ENCODE measurements around the gene GJA4. TPM values are rescaled to one million over a fixed set of nuclear protein-coding genes. Genes with fewer than 3 reads are reported as not detected.

The GJA4 gene
- polyA plus RNA-seq, 1 of the 3 experiments (the other 2 are of a cell fraction), result not detected

DNA sequence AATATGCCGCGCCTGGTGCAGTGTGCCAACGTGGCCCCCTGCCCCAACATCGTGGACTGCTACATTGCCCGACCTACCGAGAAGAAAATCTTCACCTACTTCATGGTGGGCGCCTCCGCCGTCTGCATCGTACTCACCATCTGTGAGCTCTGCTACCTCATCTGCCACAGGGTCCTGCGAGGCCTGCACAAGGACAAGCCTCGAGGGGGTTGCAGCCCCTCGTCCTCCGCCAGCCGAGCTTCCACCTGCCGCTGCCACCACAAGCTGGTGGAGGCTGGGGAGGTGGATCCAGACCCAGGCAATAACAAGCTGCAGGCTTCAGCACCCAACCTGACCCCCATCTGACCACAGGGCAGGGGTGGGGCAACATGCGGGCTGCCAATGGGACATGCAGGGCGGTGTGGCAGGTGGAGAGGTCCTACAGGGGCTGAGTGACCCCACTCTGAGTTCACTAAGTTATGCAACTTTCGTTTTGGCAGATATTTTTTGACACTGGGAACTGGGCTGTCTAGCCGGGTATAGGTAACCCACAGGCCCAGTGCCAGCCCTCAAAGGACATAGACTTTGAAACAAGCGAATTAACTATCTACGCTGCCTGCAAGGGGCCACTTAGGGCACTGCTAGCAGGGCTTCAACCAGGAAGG lies 7.4 kb upstream of the GJA4 start:
- POLR2A ChIA-PET, result no interaction called here
- no peak overlapping the region for H2AFZ ChIP-seq (ENCODE audit: low read depth)
- no peak overlapping the region for H3K4me3 ChIP-seq (ENCODE audit: low read depth in 2 of 2, low read length in 1 of 2)
- TF ChIP-seq MXI1 (IDR thresholded peaks at IDR 0.05; ENCODE audit: low read depth, low read length), result no peak
- no peak for TF ChIP-seq MEF2A (IDR thresholded peaks at IDR 0.05; ENCODE audit: borderline replicate concordance, low read depth)
- no peak for TF ChIP-seq POLR2AphosphoS5 (IDR thresholded peaks at IDR 0.05; ENCODE audit: low read depth, low read length)
- no peak for TF ChIP-seq FOSL2 (IDR thresholded peaks at IDR 0.05; ENCODE audit: borderline replicate concordance, low read depth)
- no peak for TF ChIP-seq JUND (IDR thresholded peaks at IDR 0.05)
- no peak for TF ChIP-seq NRF1 (IDR thresholded peaks at IDR 0.05; ENCODE audit: low read depth, low read length)
- no peak for TF ChIP-seq SMC3 (IDR thresholded peaks at IDR 0.05; ENCODE audit: low read depth, low read length)
- no peak for TF ChIP-seq CHD2 (IDR thresholded peaks at IDR 0.05; ENCODE audit: low read length, partially characterized antibody)
- TF ChIP-seq, protein P1, sequence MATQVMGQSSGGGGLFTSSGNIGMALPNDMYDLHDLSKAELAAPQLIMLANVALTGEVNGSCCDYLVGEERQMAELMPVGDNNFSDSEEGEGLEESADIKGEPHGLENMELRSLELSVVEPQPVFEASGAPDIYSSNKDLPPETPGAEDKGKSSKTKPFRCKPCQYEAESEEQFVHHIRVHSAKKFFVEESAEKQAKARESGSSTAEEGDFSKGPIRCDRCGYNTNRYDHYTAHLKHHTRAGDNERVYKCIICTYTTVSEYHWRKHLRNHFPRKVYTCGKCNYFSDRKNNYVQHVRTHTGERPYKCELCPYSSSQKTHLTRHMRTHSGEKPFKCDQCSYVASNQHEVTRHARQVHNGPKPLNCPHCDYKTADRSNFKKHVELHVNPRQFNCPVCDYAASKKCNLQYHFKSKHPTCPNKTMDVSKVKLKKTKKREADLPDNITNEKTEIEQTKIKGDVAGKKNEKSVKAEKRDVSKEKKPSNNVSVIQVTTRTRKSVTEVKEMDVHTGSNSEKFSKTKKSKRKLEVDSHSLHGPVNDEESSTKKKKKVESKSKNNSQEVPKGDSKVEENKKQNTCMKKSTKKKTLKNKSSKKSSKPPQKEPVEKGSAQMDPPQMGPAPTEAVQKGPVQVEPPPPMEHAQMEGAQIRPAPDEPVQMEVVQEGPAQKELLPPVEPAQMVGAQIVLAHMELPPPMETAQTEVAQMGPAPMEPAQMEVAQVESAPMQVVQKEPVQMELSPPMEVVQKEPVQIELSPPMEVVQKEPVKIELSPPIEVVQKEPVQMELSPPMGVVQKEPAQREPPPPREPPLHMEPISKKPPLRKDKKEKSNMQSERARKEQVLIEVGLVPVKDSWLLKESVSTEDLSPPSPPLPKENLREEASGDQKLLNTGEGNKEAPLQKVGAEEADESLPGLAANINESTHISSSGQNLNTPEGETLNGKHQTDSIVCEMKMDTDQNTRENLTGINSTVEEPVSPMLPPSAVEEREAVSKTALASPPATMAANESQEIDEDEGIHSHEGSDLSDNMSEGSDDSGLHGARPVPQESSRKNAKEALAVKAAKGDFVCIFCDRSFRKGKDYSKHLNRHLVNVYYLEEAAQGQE (IDR thresholded peaks at IDR 0.05; ENCODE audit: low read depth, low read length), result no peak
- no peak for TF ChIP-seq SIN3A (IDR thresholded peaks at IDR 0.05; ENCODE audit: borderline replicate concordance, low read depth, low read length)
- no peaks in the 10 kb centered on the region for H3K79me2 ChIP-seq (ENCODE audit: insufficient read depth)
- H3K27me3 ChIP-seq (ENCODE audit: insufficient read depth), result peaks cover 23% of the 10 kb centered on the region
- CTCF ChIA-PET, result interaction anchor here (0.9 to 3.4 kb wide), 7 partner anchors 42 to 622 kb away, joined by 3 to 26 read pairs (median 7); partner anchors contain the start of genes SMIM12 and TMEM35B
- DNase-seq, result no peak
- no peaks in the 10 kb centered on the region for H3K36me3 ChIP-seq (replicated peaks in 1 of 2; ENCODE audit: control insufficient read depth in 1 of 2, insufficient read depth in 2 of 2, low read length in 1 of 2)
- no peak overlapping the region for H3K9ac ChIP-seq
- WGBS (ENCODE audit: low lambda C conversion rate), result 64% methylated on average over 20 of the region's 22 CpGs
- no peaks in the 10 kb centered on the region for H3F3A ChIP-seq (replicated peaks; ENCODE audit: insufficient read depth)
- no peaks in the 10 kb centered on the region for H4K20me1 ChIP-seq (ENCODE audit: insufficient read depth)
- no peaks in the 10 kb centered on the region for H3K9me3 ChIP-seq
- peaks cover 0 to 6% of the 10 kb centered on the region in 2 experiments; a peak in 1 of 4 replicates for H3K4me1 ChIP-seq (ENCODE audit: control insufficient read depth in 1 of 2, insufficient read depth in 2 of 2, low read depth in 1 of 2, low read length in 1 of 2)
- no peak overlapping the region for H3K4me2 ChIP-seq
- no peaks in the 10 kb centered on the region for H3K9me2 ChIP-seq
- H3K27ac ChIP-seq (ENCODE audit: low read depth in 2 of 2, low read length in 1 of 2), result no peak overlapping the region

DNA sequence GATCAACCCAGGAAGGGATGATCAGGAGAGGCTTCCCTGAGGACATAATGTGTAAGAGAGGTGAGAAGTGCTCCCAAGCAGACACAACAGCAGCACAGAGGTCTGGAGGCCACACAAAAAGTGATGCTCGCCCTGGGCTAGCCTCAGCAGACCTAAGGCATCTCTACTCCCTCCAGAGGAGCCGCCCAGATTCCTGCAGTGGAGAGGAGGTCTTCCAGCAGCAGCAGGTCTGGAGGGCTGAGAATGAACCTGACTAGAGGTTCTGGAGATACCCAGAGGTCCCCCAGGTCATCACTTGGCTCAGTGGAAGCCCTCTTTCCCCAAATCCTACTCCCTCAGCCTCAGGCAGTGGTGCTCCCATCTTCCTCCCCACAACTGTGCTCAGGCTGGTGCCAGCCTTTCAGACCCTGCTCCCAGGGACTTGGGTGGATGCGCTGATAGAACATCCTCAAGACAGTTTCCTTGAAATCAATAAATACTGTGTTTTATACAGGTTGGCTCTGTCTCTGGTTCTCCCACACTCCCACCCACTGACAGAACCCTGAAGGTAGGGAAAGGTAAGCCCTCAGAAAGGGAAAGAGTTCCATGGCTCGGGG lies 6.8 kb upstream of the GJA4 start:
- Histone ChIP-seq H3K36me3 (replicated peaks in 1 of 2; ENCODE audit: control insufficient read depth in 1 of 2, insufficient read depth in 2 of 2, low read length in 1 of 2) (no peaks in the 10 kb centered on the region), H3K27ac (ENCODE audit: low read depth in 2 of 2, low read length in 1 of 2) (no peak overlapping the region), H2AFZ (ENCODE audit: low read depth) (no peak overlapping the region), H3K9ac (no peak overlapping the region), H3K9me3 (no peaks in the 10 kb centered on the region), H3K4me1 (ENCODE audit: control insufficient read depth in 1 of 2, insufficient read depth in 2 of 2, low read depth in 1 of 2, low read length in 1 of 2) (peaks cover 0 to 6% of the 10 kb centered on the region in 2 experiments; a peak in 1 of 4 replicates), H3F3A (replicated peaks; ENCODE audit: insufficient read depth) (no peaks in the 10 kb centered on the region), H3K4me3 (ENCODE audit: low read depth in 2 of 2, low read length in 1 of 2) (no peak overlapping the region), H3K27me3 (ENCODE audit: insufficient read depth) (peaks cover 17% of the 10 kb centered on the region), H3K9me2 (no peaks in the 10 kb centered on the region), H3K4me2 (no peak overlapping the region), H3K79me2 (ENCODE audit: insufficient read depth) (no peaks in the 10 kb centered on the region), H4K20me1 (ENCODE audit: insufficient read depth) (no peaks in the 10 kb centered on the region)
- WGBS (ENCODE audit: low lambda C conversion rate), result 25% methylated on average over 4 of the region's 4 CpGs
- no peak for DNase-seq
- POLR2A ChIA-PET, result interaction anchor here (0.6 to 1.1 kb wide), 2 partner anchors 67 to 407 kb away, joined by 3 to 4 read pairs; partner anchors contain the start of gene SFPQ
- CTCF ChIA-PET, result interaction anchor here (0.6 to 8.2 kb wide), 33 partner anchors 10 to 622 kb away, joined by 3 to 170 read pairs (median 4); partner anchors contain the start of genes SMIM12 and TMEM35B
- TF ChIP-seq TCF12 (IDR thresholded peaks at IDR 0.05) (no peak), MXI1 (IDR thresholded peaks at IDR 0.05; ENCODE audit: low read depth, low read length) (no peak), ELF1 (IDR thresholded peaks at IDR 0.05) (no peak), CHD2 (IDR thresholded peaks at IDR 0.05; ENCODE audit: low read length, partially characterized antibody) (no peak), TEAD4 (IDR thresholded peaks at IDR 0.05; ENCODE audit: borderline replicate concordance, insufficient read depth) (no peak), RAD21 (IDR thresholded peaks at IDR 0.05; ENCODE audit: low read length) (no peak), GABPA (IDR thresholded peaks at IDR 0.05; ENCODE audit: low read depth) (no peak), POLR2AphosphoS5 (IDR thresholded peaks at IDR 0.05; ENCODE audit: low read depth, low read length) (no peak), RFX5 (IDR thresholded peaks at IDR 0.05; ENCODE audit: low read length) (no peak), FOSL2 (IDR thresholded peaks at IDR 0.05; ENCODE audit: borderline replicate concordance, low read depth) (no peak), EZH2phosphoT487 (IDR thresholded peaks at IDR 0.05; ENCODE audit: borderline replicate concordance, low read depth) (no peak), JUND (IDR thresholded peaks at IDR 0.05) (no peak), MEF2A (IDR thresholded peaks at IDR 0.05; ENCODE audit: borderline replicate concordance, low read depth) (no peak)
- TF ChIP-seq, protein P2, sequence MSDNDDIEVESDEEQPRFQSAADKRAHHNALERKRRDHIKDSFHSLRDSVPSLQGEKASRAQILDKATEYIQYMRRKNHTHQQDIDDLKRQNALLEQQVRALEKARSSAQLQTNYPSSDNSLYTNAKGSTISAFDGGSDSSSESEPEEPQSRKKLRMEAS (IDR thresholded peaks at IDR 0.05; ENCODE audit: low read depth), result no peak
- TF ChIP-seq, protein P3, sequence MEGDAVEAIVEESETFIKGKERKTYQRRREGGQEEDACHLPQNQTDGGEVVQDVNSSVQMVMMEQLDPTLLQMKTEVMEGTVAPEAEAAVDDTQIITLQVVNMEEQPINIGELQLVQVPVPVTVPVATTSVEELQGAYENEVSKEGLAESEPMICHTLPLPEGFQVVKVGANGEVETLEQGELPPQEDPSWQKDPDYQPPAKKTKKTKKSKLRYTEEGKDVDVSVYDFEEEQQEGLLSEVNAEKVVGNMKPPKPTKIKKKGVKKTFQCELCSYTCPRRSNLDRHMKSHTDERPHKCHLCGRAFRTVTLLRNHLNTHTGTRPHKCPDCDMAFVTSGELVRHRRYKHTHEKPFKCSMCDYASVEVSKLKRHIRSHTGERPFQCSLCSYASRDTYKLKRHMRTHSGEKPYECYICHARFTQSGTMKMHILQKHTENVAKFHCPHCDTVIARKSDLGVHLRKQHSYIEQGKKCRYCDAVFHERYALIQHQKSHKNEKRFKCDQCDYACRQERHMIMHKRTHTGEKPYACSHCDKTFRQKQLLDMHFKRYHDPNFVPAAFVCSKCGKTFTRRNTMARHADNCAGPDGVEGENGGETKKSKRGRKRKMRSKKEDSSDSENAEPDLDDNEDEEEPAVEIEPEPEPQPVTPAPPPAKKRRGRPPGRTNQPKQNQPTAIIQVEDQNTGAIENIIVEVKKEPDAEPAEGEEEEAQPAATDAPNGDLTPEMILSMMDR (IDR thresholded peaks at IDR 0.05), result no peak
- TF ChIP-seq, protein P4, sequence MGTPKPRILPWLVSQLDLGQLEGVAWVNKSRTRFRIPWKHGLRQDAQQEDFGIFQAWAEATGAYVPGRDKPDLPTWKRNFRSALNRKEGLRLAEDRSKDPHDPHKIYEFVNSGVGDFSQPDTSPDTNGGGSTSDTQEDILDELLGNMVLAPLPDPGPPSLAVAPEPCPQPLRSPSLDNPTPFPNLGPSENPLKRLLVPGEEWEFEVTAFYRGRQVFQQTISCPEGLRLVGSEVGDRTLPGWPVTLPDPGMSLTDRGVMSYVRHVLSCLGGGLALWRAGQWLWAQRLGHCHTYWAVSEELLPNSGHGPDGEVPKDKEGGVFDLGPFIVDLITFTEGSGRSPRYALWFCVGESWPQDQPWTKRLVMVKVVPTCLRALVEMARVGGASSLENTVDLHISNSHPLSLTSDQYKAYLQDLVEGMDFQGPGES (IDR thresholded peaks at IDR 0.05; ENCODE audit: low read depth, low read length), result no peak
